ENCODE measurements around the gene FBXL2. TPM values are rescaled to one million over a fixed set of nuclear protein-coding genes. Genes with fewer than 3 reads are reported as not detected.
A peak's percentile ranks its signal among the peaks of the same experiment; 100 is the strongest.

The FBXL2 gene
- polyA plus RNA-seq (2013, experiment 1 of 2), result 0.66 TPM
- 1.1 TPM for polyA plus RNA-seq (2013, experiment 2 of 2)

GRCh38 chr3:33277193-33277882 lies at the start of gene FBXL2:
TSS of gene FBXL2 (plus strand) at chr3:33277442. CDS start at chr3:33277513, 71 bp downstream.
- peak within 1 kb of the TSS; percentile 75 for H3K9ac ChIP-seq (ENCODE audit: low read length)
- H3K23ac ChIP-seq (ENCODE audit: low read length), result no peak within 1 kb of the TSS
- no peak within 1 kb of the TSS for H2BK5ac ChIP-seq (ENCODE audit: low read length)
- peak within 1 kb of the TSS; percentile 83 for H3K56ac ChIP-seq (ENCODE audit: low read length)
- H3K79me2 ChIP-seq (ENCODE audit: control insufficient read depth, insufficient read depth, low read length), result no peaks in the 10 kb centered on the region
- H2AK5ac ChIP-seq (ENCODE audit: low read length), result no peak within 1 kb of the TSS
- peaks cover 5% of the 10 kb centered on the region for H3K4me1 ChIP-seq (ENCODE audit: control insufficient read depth, low read depth, low read length)
- WGBS (ENCODE audit: extremely low coverage, insufficient coverage, low lambda C conversion rate), result no CpG with 5 or more reads among the region's 63 CpGs
- H2BK120ac ChIP-seq (ENCODE audit: low read depth, low read length), result no peak within 1 kb of the TSS
- H4K8ac ChIP-seq (ENCODE audit: low read depth, low read length), result peak within 1 kb of the TSS; percentile 28
- no peaks in the 10 kb centered on the region for H3K27me3 ChIP-seq (ENCODE audit: insufficient read depth, low read length, poor library complexity)
- no peaks in the 10 kb centered on the region for H3K79me1 ChIP-seq (ENCODE audit: low read length)
- H4K5ac ChIP-seq (ENCODE audit: low read length), result no peak within 1 kb of the TSS
- H3K4me2 ChIP-seq (ENCODE audit: low read length), result peak within 1 kb of the TSS; percentile 55
- no peak within 1 kb of the TSS for H2BK15ac ChIP-seq (replicated peaks; ENCODE audit: low read depth)
- H3K4me3 ChIP-seq (ENCODE audit: low read length), result peak within 1 kb of the TSS; percentile 71
- DNase-seq, result peak; percentile 96
- H3K36me3 ChIP-seq (ENCODE audit: control insufficient read depth, insufficient read depth, low read length), result no peaks in the 10 kb centered on the region
- H3K18ac ChIP-seq (ENCODE audit: low read length), result peak within 1 kb of the TSS; percentile 91
- H3K4ac ChIP-seq (ENCODE audit: low read depth, low read length), result no peak within 1 kb of the TSS
- H3K27ac ChIP-seq (ENCODE audit: low read depth, low read length), result no peak within 1 kb of the TSS

GRCh38 chr3:33229066-33229465 lies 48.2 kb upstream of the FBXL2 start:
- Histone ChIP-seq H3K56ac (ENCODE audit: low read length) (no peak overlapping the region), H3K79me1 (ENCODE audit: low read length) (no peaks in the 10 kb centered on the region), H4K8ac (ENCODE audit: low read depth, low read length) (no peak overlapping the region), H2BK5ac (ENCODE audit: low read length) (no peak overlapping the region), H2BK15ac (replicated peaks; ENCODE audit: low read depth) (no peak overlapping the region), H3K27me3 (ENCODE audit: insufficient read depth, low read length, poor library complexity) (no peaks in the 10 kb centered on the region), H2AK5ac (ENCODE audit: low read length) (no peak overlapping the region), H3K4me2 (ENCODE audit: low read length) (no peak overlapping the region), H3K79me2 (ENCODE audit: control insufficient read depth, insufficient read depth, low read length) (no peaks in the 10 kb centered on the region), H3K36me3 (ENCODE audit: control insufficient read depth, insufficient read depth, low read length) (no peaks in the 10 kb centered on the region), H3K27ac (ENCODE audit: low read depth, low read length) (no peak overlapping the region), H3K4me1 (ENCODE audit: control insufficient read depth, low read depth, low read length) (no peaks in the 10 kb centered on the region), H3K4ac (ENCODE audit: low read depth, low read length) (no peak overlapping the region), H3K4me3 (ENCODE audit: low read length) (no peak overlapping the region), H3K9ac (ENCODE audit: low read length) (no peak overlapping the region), H3K23ac (ENCODE audit: low read length) (no peak overlapping the region), H4K5ac (ENCODE audit: low read length) (no peak overlapping the region), H2BK120ac (ENCODE audit: low read depth, low read length) (no peak overlapping the region), H3K18ac (ENCODE audit: low read length) (no peak overlapping the region)
- no peak for DNase-seq
- no CpG with 5 or more reads among the region's 3 CpGs for WGBS (ENCODE audit: extremely low coverage, insufficient coverage, low lambda C conversion rate)

- no peaks in the 10 kb centered on the region for H3K27me3 ChIP-seq (ENCODE audit: insufficient read depth, low read length, poor library complexity)
- no peak overlapping the region for H4K5ac ChIP-seq (ENCODE audit: low read length)
- no peak overlapping the region for H3K4ac ChIP-seq (ENCODE audit: low read depth, low read length)
- no peaks in the 10 kb centered on the region for H3K4me1 ChIP-seq (ENCODE audit: control insufficient read depth, low read depth, low read length)
- no peak overlapping the region for H4K8ac ChIP-seq (ENCODE audit: low read depth, low read length)
- no peaks in the 10 kb centered on the region for H3K36me3 ChIP-seq (ENCODE audit: control insufficient read depth, insufficient read depth, low read length)
- no peaks in the 10 kb centered on the region for H3K79me2 ChIP-seq (ENCODE audit: control insufficient read depth, insufficient read depth, low read length)
- no peak for DNase-seq
- no CpG with 5 or more reads among the region's 5 CpGs for WGBS (ENCODE audit: extremely low coverage, insufficient coverage, low lambda C conversion rate)
- no peak overlapping the region for H3K27ac ChIP-seq (ENCODE audit: low read depth, low read length)
- H3K56ac ChIP-seq (ENCODE audit: low read length), result no peak overlapping the region
- H2BK120ac ChIP-seq (ENCODE audit: low read depth, low read length), result no peak overlapping the region
- no peak overlapping the region for H2AK5ac ChIP-seq (ENCODE audit: low read length)
- no peaks in the 10 kb centered on the region for H3K79me1 ChIP-seq (ENCODE audit: low read length)
- H3K23ac ChIP-seq (ENCODE audit: low read length), result no peak overlapping the region
- H3K9ac ChIP-seq (ENCODE audit: low read length), result no peak overlapping the region
- no peak overlapping the region for H3K4me2 ChIP-seq (ENCODE audit: low read length)
- no peak overlapping the region for H2BK15ac ChIP-seq (replicated peaks; ENCODE audit: low read depth)
- no peak overlapping the region for H3K18ac ChIP-seq (ENCODE audit: low read length)
- H3K4me3 ChIP-seq (ENCODE audit: low read length), result no peak overlapping the region
- H2BK5ac ChIP-seq (ENCODE audit: low read length), result no peak overlapping the region
Measured at GRCh38 chr3:33229947-33230346, 47.3 kb upstream of the FBXL2 start.

- H3K9ac ChIP-seq (ENCODE audit: low read length), result no peak overlapping the region
- H3K23ac ChIP-seq (ENCODE audit: low read length), result no peak overlapping the region
- no peak overlapping the region for H3K18ac ChIP-seq (ENCODE audit: low read length)
- no peak overlapping the region for H3K4me2 ChIP-seq (ENCODE audit: low read length)
- no peak overlapping the region for H4K5ac ChIP-seq (ENCODE audit: low read length)
- H3K4me3 ChIP-seq (ENCODE audit: low read length), result no peak overlapping the region
- no peak overlapping the region for H2AK5ac ChIP-seq (ENCODE audit: low read length)
- no peak overlapping the region for H3K56ac ChIP-seq (ENCODE audit: low read length)
- no peak overlapping the region for H3K4ac ChIP-seq (ENCODE audit: low read depth, low read length)
- DNase-seq, result no peak
- no peaks in the 10 kb centered on the region for H3K79me1 ChIP-seq (ENCODE audit: low read length)
- H3K27ac ChIP-seq (ENCODE audit: low read depth, low read length), result no peak overlapping the region
- no peaks in the 10 kb centered on the region for H3K27me3 ChIP-seq (ENCODE audit: insufficient read depth, low read length, poor library complexity)
- no peak overlapping the region for H2BK15ac ChIP-seq (replicated peaks; ENCODE audit: low read depth)
- no peaks in the 10 kb centered on the region for H3K4me1 ChIP-seq (ENCODE audit: control insufficient read depth, low read depth, low read length)
- H2BK5ac ChIP-seq (ENCODE audit: low read length), result no peak overlapping the region
- H4K8ac ChIP-seq (ENCODE audit: low read depth, low read length), result no peak overlapping the region
- no peak overlapping the region for H2BK120ac ChIP-seq (ENCODE audit: low read depth, low read length)
- no peaks in the 10 kb centered on the region for H3K79me2 ChIP-seq (ENCODE audit: control insufficient read depth, insufficient read depth, low read length)
- WGBS (ENCODE audit: extremely low coverage, insufficient coverage, low lambda C conversion rate), result no CpG with 5 or more reads among the region's 5 CpGs
- H3K36me3 ChIP-seq (ENCODE audit: control insufficient read depth, insufficient read depth, low read length), result no peaks in the 10 kb centered on the region
Measured at GRCh38 chr3:33231756-33232465, 45.3 kb upstream of the FBXL2 start.

- H2BK120ac ChIP-seq (ENCODE audit: low read depth, low read length), result no peak overlapping the region
- H3K18ac ChIP-seq (ENCODE audit: low read length), result no peak overlapping the region
- H3K36me3 ChIP-seq (ENCODE audit: control insufficient read depth, insufficient read depth, low read length), result no peaks in the 10 kb centered on the region
- no peaks in the 10 kb centered on the region for H3K79me2 ChIP-seq (ENCODE audit: control insufficient read depth, insufficient read depth, low read length)
- H4K8ac ChIP-seq (ENCODE audit: low read depth, low read length), result no peak overlapping the region
- no peak overlapping the region for H3K23ac ChIP-seq (ENCODE audit: low read length)
- no peaks in the 10 kb centered on the region for H3K4me1 ChIP-seq (ENCODE audit: control insufficient read depth, low read depth, low read length)
- no peak overlapping the region for H3K9ac ChIP-seq (ENCODE audit: low read length)
- DNase-seq, result no peak
- H3K79me1 ChIP-seq (ENCODE audit: low read length), result no peaks in the 10 kb centered on the region
- H3K4ac ChIP-seq (ENCODE audit: low read depth, low read length), result no peak overlapping the region
- H3K27ac ChIP-seq (ENCODE audit: low read depth, low read length), result no peak overlapping the region
- no CpG with 5 or more reads among the region's 1 CpG for whole genome bisulfite sequencing (ENCODE audit: extremely low coverage, insufficient coverage, low lambda C conversion rate)
- no peak overlapping the region for H2BK15ac ChIP-seq (replicated peaks; ENCODE audit: low read depth)
- H4K5ac ChIP-seq (ENCODE audit: low read length), result no peak overlapping the region
- no peak overlapping the region for H3K4me3 ChIP-seq (ENCODE audit: low read length)
- H2AK5ac ChIP-seq (ENCODE audit: low read length), result no peak overlapping the region
- no peak overlapping the region for H3K4me2 ChIP-seq (ENCODE audit: low read length)
- H3K56ac ChIP-seq (ENCODE audit: low read length), result no peak overlapping the region
- no peak overlapping the region for H2BK5ac ChIP-seq (ENCODE audit: low read length)
- no peaks in the 10 kb centered on the region for H3K27me3 ChIP-seq (ENCODE audit: insufficient read depth, low read length, poor library complexity)
Measured at GRCh38 chr3:33233884-33234283, 43.4 kb upstream of the FBXL2 start.
